ENCODE measurements around the gene C10orf62.
"Not testable (repeated sequence)": the region's sequence is repeated elsewhere in the genome, so short reads cannot be mapped to it uniquely, and the experiment has no call there.

C10orf62 gene

DNA sequence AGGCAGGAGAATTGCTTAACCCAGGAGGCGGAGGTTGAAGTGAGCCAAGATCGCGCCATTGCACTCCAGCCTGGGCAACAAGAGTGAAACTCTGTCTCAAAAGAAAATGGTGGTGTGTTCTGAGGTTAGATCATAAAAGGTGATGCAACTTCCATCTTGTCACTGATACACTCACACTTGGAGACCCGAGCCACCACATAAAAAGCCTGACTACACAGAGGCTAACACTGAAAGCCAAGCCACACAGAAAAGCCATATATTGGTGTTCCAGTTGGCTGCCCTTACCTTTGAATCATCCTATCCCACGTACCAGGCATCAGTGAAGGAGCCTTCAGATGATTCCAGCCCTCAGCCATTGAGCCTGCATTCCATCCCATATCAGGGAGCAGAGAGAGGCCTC, 39.8 kb downstream of the C10orf62 start:
- no peak for DNase-seq (ENCODE audit: low read depth)

DNA sequence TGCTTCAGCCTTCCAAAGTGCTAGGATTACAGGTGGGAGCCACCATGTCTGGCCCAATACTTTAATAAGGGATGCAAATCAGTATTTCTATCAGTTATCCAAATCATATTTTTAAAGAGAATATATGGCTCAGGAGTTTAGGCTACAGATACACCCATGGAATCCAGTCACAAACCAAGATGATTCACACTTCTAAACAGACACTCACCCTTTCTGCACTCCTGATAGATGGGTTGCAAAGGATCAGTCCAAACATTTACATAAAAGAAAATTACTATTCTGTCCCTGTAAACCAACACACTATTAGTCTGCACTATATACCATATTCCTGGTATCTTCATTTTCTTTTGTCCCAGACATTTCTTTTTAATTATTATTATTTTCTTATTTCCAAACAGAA, 41.6 kb downstream of the C10orf62 start:
- DNase-seq (ENCODE audit: low read depth), result peak; percentile 53

DNA sequence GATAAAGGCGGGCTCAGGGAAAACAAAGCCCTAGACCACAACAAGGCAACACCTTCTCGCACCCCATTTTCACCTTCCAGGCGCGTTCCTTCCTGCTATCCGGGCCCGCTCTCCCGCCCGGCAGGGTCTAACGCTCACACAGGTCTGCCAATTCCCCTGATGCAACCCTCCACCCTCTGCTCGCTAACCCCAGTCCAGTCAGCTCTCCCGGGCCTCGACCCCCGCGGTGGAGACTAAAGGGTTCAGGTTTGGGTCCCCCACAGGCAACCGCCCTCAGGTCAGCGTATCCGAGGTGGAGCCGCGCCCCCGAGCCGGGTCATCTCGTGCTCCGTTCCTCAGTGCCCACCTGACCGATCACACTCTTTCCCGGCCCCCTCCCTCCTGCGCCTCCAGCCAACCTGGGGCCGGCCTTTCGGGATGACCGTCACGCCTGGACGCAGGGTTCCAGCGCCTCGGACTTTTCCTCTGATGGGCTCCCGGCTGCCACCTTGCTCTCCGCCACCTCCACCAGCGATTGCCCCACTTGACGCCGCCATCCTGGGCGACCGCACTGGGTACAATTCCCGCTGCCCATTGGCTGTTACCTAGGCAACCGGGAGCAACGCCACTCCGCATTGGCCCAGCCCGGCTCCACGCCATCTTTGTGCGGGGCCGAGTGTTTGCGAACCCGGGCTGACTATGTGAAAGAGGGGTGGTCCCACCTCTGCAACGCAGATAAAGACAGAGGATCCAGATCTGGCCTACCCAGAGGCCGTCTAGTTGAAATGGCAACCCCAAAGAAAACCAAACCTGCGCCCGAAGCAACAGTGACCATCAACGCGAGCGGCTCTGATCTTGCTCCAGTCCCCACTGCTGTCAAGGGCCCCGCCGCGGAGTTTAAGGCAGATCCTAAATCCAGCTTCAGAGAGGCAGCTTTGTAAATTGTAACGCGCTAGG, 43.7 kb downstream of the C10orf62 start, which contains the start of gene MORN4:
MORN4 (minus strand) TSS at position 552 of the 936 bp plus-strand sequence. CDS start 13,847 bp downstream, outside the sequence.
- DNase-seq (ENCODE audit: low read depth), result peak; percentile 95

DNA sequence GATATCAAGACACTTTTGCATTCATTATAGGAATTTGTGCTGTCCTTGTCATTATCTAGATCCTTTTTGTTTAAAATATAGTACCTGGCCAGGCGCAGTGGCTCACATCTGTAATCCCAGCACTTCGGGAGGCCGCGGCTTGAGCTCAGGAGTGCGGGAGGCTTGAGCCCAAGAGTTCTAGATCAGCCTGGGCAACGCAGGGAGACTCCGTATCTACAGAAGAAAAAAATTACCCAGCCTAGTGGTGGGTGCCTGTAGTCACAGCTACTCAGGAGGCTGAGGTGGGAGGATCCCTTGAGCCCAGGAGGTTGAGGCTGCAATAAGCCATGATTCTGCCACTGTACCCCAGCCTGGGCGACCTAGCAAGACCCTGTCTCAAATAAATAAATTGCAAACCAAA, 44.4 kb downstream of the C10orf62 start:
- DNase-seq (ENCODE audit: low read depth), result peak; percentile 48

DNA sequence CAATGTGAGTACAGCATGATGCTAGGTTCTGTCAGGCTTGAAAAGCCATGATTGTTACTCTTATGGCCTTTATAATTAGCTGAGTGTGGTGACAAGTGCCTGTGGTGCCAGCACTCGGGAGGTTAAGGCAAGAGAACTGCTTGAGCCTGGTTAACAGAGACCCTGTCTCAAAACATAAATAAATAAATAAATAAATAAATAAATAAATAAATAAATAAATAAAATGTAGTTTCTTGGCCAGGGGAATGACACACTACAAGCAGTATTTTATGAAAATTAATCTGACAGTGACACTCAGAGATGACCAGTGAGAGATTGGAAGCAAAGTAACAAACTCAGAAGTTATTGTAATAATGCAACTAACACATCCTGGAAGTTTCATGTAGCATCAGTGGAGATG, 46.1 kb downstream of the C10orf62 start:
- DNase-seq (ENCODE audit: low read depth), result no peak

DNA sequence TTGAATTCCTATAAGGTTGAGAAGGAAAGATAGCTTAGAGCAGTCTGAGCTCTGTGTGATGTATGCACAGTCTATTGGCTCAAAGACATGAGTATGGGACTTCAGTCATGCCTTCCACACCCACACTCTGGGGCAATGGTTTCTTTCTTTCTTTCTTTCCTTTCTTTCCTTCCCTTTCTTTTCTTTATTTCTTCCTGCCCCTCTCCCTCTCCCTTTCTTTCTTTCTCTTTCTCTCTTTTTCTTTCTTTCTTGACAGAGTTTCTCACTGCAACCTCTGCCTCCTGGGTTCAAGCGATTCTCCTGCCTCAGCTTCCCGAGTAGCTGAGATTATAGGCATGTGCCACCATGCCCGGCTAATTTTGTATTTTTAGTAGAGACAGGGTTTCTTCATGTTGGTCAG, 49.6 kb downstream of the C10orf62 start:
- not testable (repeated sequence) for DNase-seq (ENCODE audit: low read depth)

DNA sequence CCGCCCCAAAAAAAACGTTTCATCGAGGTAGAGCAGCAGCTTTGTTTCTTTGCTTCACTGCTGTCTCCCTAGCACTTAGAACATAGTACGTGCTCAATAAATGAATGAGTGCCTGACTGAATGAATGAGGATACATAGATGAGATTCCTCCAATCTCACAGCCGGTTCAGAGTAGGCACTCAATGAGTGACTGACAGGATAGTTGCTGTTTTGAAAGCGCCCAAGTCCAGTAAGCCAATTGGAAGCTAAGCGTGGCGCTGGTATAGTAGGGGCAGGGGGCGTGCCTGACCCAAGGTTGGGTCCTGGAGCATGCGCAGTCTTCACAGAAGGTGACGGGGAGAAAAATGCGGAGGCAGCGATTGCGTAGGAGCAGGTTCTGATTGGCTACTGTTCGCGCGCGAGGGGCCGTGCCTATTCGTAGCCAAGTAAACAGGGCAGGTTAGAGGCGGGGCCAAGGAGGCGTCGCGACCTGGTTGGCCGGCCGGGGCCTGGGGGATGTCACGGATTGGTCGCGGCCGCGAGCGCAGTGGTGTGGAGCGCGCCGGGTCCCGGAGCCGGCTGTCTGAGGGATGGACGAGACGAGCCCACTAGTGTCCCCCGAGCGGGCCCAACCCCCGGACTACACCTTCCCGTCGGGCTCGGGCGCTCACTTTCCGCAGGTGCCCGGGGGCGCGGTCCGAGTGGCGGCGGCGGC, 50.8 kb downstream of the C10orf62 start, which contains the start of gene PI4K2A:
PI4K2A (plus strand) TSS at position 498 of the 694 bp plus-strand sequence; CDS start at position 570, 72 bp downstream.
- DNase-seq (ENCODE audit: low read depth), result peak; percentile 100

Data from ELR (cell line).